GM18502 (cell line): ENCODE data around the gene GADL1.

Source experiments
- ATAC-seq: cut with Tn5 transposase; IDR thresholded peaks from one replicate; pipeline ENCODE4 v1.9.1; 2021; ENCODE audit warnings: mild to moderate bottlenecking; ENCODE audit not compliant: unreplicated experiment, poor library complexity

GADL1 gene

GRCh38 chr3:30681649-30682211 is 212.7 kb downstream of the GADL1 start:
- no peak for ATAC-seq

DNA sequence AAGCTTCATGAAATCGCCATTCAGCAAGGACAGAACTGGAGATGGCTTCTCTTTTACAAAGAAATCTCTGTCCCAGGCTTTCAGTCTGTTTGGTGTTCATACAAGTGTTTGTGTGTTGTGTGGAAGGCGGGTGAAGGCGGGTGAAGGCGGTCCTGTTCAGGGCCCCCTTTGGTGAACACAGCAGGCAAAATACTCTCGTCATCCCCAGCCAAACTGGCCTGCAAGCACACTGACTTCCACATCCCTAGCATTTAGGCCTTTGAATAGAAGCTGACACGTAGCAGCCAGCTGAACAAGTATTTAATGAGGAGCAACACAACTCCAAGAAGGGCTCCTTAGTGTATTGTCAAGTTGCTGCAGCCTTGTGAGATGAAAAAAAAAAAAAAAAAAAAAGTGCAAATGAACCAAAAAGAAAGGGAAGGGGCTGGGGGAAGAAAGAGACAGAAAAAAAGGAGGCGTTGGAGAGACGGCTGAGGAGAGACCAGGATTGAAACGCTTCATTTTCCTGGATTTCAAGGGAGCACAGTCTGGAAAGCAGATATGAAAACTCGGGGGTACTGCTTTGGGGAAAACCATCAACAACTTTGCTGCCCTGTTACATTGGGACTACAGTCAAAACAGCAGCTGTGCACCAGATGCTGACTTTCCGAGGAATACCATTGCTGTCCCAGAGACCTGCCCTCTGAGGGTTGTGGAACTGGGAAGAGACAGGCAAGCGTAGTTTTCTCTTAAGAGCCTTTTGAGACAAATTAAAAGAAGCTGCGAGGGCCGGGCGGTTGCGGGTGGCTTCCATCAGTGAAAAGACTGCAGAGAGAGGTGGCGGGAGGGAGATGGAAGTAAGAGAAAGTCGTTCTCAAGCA is 213.4 kb downstream of the GADL1 start:
- ATAC-seq, result no peak

DNA sequence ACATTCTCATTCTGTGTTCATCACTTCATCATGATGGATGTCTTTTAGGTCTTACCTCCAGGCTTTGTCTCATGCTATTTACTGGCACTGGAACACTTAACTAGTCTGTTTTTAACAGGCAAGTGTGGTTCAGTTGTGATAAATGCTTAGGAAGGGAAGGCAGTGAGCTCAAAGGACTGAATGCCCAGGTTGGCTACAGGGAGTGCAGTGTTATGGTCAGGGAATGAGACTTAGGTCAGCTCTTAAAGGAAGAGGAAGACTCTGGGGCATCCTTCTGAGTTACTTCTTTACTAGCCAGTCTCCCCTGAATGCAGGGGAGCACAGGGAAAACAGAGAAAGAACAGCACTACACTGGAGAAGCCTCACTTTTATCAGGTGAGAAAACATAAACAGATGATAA is 215.4 kb downstream of the GADL1 start:
- no peak for ATAC-seq

- no peak for ATAC-seq
Measured at GRCh38 chr3:30677347-30677685, 217.1 kb downstream of the GADL1 start.

GRCh38 chr3:30676424-30677346 is 217.8 kb downstream of the GADL1 start:
- ATAC-seq, result no peak
